Stimulated activated naive CD8-positive, alpha-beta T cell treated with anti-CD3 and anti-CD28 coated beads, Interleukin-15, Interleukin-2, amounts not matched to agents 100 U/mL and 50 U/mL, for 24 hours (primary cell): ENCODE measurements around the gene RFLNA.
"Not testable (repeated sequence)": the region's sequence is repeated elsewhere in the genome, so short reads cannot be mapped to it uniquely, and the experiment has no call there.

Experiments used
- ATAC-seq: fragments of 150-1000 bp; cut with Tn5 transposase; one replicate; pipeline ENCODE4 v1.10.0; 2021
- DNase-seq: peaks from one replicate; pipeline ENCODE4 v3.0.0; 2021

RFLNA gene

DNA sequence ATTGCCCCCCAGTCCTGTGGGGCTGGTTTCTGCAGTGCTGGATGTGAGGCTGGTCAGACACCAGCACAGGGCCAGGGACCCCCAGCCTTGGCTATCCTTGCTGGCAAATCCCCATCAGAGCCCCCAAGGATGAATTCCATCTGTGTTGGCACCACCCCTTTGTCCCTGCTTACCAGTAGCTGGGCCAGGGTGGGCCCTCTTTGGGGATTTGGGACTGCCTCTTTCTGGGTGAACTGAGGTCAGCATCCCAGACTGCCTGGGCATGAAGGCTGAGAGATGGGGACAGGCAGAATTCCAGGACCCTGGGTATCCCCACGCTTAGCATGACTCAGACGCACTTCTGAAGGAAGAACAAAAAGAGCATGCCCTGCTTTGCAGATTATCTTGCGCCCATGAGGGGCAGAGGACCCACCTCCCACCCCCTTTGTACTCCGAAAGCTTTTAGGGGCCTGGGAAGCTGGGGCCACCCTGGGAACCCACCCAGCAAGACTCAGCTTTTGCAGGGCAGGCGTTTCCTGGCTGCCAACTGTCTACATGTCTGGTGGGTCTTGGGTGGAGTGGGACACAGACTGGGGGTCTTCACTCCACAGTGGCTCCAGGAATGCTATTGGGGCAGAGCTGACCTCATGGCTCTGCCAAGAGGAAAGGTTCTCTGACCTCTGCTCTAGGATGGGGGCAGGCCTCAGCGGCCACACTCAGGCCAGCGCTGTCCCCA, 26.8 kb downstream of the RFLNA start:
- no peak for ATAC-seq
- DNase-seq: no peak

DNA sequence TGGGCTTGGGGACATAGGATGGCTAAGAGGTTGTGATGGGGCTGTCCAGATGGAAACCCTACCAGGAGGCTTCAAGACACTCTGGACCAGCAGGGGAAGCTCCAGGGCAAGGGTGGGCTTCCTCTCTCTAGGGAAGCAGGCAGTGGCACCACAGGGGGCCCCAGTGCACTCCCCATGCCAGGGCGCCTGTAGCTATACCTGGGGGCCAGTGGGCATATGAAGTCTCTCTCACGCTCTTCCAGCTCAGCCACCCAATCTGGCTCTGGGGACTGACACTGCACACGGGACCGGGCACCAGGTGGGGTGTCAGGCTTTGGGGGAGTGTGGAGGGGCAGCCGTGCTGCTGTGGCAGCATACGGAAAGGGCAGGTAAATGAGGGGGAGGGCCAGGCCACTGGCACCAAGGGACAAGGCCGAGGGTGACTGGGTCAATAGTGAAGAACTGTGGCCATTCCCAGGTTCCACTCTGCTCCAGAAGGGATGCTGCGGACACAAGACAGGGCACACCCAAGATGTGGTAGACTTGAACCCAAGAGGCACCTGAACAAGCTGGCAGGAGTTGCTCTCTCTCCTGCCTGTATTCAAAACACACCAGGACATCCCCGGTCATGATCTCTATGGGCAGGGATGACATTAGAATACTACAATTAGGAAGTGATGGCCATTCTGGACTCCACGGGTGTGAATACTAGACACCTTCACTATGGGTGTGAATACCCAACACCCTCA, 27.5 kb downstream of the RFLNA start:
- ATAC-seq: no peak
- DNase-seq: no peak

DNA sequence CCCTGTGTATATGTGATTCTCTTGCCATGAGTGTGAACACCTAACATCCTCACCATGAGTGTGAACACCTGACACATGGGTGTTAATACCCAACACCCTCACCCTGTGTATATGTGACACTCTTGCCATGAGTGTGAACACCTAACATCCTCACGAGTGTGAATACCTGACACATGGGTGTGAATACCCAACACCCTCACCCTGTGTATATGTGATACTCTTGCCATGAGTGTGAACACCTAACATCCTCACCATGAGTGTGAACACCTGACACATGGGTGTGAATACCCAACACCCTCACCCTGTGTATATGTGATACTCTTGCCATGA, 28.1 kb downstream of the RFLNA start:
- not testable (repeated sequence) for ATAC-seq, DNase-seq

DNA sequence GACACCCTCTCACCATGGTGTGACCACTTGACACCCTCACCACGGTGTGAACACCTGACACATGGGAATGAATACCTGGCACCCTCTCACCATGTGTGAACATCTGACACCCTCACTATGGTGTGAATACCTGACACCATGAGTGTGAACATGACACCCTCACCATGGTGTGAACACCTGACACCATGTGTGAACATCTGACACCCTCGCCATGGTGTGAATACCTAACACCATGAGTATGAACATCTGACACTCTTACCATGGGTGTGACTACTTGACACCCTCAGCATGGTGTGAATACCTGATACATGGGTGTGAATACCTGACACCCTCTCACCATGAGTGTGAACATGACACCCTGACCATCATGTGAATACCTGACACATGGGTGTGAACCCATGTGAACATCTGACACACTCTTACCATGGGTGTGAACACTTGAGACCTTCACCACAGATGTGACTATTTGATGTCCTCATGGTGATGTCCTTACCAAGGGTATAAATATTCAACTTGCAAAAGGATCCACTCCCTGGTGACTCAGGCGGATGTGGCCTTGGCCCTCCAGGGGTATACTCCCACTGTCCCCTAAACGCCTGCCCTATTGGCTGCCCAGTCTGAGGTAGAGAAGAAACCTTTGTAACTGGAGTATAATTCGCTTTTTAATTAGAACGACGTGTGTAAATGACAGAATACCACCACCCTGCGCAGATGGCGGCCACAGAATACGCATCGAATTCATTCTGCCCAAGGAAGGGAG, 29.1 kb downstream of the RFLNA start:
- ATAC-seq (no peak), DNase-seq (no peak)

DNA sequence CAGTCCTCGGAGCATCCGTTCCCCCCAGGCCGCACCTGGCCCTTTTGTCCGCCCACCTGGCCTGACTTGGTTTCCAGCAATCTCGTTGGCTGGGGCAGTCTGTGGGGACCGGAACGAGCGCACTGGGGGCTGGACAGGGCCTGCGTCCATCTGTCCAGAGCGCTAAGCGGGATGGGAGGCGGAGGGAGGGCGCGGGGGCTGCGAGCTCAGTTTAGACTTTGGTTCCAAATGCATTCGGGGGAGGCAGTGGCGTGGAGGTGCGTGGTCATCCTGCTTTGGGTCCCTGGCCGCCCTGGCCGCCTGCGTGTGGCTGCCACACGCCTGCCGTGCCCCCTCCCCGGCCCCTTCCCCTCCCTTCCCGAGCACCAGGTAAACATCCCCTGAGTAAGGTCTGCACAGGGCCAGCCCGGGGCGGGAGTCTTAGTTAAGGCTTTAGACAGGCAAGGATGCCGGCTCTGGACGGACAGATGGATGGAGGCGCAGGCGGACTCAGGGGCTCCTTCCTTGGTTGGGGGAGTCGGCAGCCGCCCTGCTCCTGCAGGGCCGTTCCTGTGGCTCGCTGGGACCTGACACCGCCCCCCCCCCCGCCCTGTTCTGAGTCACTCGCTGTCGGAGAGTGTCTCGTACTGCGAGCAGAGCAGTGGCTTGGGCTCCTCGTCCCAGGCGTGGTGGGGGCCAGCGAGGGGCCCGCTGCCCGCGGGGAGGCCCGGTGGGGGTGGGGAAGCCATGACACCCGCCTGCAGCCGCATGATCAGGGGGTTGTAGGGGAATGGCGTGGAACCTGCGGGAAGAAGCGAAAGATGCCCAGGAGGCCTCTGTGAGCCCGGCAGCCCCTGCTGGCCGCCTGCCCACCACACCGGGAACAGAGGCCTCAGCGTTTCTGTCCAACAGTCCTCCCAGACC, 30.2 kb downstream of the RFLNA start:
- no peak for DNase-seq
- no peak for ATAC-seq

DNA sequence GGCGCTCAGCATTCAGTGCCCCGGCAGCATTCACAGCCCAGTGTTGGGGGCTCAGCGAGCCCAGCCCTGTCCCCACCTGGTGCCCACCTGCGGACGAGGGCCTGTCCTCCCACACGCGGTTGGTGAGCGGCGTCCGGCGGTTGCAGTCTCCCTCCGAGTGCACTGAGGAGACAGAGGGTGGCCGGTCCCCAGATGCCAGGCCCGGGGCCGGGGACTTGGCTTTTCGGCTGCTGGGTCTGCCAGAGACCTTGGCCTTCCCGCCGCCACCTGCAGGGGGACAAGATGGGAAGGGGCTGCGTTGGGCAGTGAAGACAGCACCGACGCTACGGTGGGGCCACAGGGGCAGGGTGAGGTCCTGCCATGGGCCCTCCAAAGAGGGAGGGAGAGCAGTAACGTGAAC, 31.2 kb downstream of the RFLNA start:
- no peak for ATAC-seq
- no peak for DNase-seq

DNA sequence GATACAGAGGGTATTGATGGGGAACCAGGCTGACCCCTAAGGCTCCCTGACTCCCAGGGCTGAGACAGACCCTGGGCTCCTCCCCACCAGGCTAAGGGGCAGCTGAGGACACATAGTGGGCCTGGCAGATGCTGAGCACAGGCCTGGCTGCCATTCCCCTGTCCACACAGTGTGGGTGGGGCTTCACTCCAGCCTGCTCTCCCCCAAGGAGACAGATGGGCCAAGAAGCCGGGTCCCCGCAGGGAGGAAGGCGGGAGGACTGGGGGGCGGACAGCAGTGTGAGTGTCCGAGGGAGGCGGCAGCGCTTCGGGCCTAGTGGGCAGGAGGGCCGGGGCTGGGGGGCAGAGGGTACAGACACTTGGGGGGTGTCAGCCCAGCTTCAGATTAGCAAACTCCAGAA, 32.0 kb downstream of the RFLNA start:
- no peak for DNase-seq
- no peak for ATAC-seq

DNA sequence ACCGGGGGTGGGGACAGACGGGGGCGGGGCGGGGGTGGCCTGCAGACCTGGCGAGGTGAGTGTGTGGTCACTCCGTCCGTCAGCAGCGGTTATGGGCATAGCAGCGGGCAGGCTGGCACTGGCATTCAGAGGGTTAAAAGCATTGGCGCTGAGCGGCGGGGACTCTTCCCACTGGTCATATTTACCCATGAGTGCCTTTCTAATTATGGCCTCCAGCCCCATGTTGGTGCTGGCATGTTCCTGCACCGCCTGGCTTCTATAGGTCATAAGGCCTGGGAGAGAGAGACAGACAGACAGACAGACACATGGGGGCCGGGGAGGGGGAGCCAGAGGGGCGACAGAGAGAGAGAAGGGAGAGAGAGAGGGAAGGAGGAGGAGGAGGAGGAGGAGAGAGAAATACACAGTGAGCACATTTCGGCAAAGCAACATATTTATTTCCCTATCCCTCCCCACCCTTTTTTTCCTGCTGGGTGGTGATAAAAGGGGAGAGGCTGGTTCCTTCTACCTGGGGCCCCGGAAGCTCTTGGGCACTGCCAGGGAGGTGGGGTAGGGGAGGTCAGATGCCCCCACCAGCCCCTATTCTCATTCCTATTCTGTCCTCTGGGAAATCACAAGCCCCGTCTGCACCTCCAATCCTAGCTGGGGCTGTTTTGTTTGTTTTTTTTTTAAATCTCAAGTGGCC, 32.6 kb downstream of the RFLNA start:
- ATAC-seq: no peak
- no peak for DNase-seq

DNA sequence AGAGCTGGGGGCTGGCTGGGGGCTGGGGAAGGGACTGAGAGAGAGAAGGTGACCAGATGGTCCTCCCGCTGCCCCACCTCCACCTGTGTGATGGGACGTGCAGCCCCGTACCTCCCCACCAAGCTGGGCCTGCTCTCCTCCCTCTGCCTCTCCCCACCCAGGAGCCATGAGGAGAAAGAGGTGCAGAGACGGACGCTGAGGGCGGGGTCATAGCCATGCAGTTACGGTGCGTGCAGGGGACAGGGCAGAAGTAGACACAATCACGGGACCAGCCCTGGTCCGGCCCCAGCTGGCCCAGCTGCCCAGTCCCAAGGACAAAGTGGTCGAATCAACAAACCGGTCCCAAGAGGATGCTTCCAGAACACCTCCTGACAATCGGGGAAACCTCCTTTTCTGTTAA, 33.2 kb downstream of the RFLNA start:
- DNase-seq: no peak

DNA sequence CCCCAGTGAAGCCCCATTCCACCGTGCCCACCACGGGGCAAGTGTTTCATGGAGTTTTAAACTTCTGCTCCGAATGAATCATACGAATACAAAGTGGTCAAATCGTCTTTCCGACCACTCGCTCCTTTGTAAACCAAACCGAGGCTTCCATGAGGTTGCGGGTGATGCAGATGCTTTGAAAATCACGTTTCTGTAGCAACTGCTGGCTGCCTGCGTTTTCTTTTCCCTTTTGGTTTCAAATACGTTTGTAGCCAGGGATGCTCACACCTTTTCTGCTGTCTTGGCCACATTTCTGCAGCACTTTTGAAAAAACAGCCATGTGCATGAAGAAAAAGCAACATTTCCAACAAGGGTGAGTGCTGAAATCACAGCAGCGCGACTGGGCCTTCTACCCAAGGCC, 33.7 kb downstream of the RFLNA start:
- ATAC-seq (no peak), DNase-seq (no peak)

More for the DNA sequence above, 33.2 kb downstream of the RFLNA start:
- ATAC-seq: no peak

DNA sequence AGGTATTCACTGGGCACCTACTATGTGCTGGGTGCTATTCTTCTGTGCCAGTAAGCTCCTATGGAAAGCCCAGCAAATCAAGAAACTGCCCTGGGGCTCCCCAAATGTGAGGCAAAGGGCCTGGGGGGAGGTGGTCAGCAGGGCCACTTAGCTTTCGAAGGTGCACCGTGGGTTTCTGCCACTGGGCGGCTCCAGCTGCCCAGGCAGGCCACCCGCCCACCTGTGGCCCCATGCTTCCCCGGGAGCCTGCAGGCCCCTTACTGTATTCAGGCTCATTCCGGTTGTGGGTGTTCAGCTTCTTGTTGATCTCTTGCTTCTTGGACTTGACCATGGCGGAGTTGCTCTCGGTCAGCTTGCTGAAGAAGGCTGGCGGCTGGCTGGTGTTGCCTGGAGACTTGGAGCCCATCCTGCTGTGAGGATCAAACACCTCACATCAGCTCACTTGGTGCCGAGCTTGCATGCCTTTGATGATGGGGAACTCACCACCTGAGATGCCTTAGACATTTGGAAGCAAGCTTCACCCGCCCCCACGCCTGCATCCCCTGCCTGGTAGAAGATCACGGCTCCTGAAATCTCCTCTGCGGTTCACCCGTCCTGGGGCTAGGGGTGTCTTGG, 37.3 kb downstream of the RFLNA start:
- ATAC-seq (no peak), DNase-seq (no peak)

DNA sequence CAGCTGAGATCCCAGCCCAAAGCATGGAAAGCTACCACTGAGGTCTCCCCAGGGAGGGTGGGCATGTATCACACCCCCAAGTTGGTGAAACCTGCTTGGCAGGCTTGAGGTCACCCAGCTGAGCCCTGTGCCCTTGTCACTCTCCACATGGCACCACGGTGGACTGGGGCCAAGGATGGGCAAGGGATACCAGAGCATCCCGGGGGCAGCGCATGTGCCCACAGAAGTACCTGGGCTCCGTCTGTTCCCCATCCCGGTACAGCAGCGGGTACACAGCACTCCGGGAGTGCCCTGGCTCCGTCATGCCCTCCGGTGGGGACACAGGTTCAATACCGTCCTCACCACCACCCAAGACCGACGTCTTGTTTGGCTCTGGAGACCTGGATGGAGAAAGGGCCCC, 38.0 kb downstream of the RFLNA start:
- ATAC-seq: no peak
- DNase-seq: no peak

DNA sequence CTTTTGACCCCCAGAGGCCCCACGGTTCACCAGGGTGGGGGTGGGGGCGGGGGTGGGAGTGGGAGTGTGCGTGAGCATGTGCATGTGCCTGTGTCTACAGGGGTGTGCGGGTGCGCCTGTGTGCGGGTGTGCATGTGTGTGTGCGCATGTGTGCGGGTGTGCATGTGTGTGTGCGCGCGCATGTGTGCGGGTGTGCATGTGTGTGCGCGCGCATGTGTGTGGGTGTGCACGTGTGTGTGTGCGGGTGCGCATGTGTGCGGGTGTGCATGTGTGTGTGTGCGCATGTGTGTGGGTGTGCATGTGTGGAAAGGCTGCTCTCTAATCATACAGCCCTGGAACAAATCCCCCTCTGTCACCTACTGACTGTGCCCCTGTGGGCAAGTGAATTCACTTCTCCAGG, 38.8 kb downstream of the RFLNA start:
- ATAC-seq (no peak), DNase-seq (no peak)

DNA sequence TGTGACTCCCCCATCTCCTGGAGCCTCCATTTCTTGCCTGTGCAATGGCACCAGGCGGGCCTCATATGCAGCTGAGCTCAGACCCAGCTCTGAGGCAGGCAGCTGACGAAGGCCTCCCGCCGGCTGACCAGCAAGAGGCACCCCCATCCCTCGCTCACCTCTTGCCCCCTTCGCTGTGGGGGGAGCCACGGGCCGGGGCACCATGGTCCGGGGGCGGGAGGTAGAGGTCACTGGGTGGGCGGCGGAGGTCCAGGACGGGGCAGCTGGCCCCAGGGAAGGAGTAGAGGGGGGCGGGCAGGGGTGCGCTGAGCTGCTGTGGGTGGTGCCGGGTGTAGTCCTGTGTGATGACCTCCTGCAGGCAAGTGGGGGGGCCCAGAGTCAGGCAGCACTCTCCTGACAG, 39.4 kb downstream of the RFLNA start:
- no peak for ATAC-seq
- DNase-seq: no peak

DNA sequence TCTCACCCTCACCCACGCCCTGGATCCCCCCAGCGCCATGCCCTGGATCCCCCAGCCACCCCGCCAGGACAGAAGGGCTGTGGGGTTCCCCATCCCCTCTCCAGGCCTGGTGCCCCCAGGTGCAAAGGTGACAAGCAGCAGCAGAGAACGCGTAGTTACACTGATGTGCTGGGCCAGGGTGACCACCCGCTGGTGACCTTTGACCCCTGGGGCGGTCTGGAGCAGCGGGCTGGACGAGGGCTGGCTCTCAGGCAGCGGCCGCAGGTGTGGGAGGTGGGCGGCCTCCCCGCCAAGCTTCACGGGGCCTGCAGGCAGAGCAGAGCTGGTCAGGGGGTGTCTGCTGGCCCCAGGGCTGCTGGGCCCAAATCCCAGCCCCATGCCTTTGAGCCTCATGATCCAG, 40.1 kb downstream of the RFLNA start:
- DNase-seq: no peak

DNA sequence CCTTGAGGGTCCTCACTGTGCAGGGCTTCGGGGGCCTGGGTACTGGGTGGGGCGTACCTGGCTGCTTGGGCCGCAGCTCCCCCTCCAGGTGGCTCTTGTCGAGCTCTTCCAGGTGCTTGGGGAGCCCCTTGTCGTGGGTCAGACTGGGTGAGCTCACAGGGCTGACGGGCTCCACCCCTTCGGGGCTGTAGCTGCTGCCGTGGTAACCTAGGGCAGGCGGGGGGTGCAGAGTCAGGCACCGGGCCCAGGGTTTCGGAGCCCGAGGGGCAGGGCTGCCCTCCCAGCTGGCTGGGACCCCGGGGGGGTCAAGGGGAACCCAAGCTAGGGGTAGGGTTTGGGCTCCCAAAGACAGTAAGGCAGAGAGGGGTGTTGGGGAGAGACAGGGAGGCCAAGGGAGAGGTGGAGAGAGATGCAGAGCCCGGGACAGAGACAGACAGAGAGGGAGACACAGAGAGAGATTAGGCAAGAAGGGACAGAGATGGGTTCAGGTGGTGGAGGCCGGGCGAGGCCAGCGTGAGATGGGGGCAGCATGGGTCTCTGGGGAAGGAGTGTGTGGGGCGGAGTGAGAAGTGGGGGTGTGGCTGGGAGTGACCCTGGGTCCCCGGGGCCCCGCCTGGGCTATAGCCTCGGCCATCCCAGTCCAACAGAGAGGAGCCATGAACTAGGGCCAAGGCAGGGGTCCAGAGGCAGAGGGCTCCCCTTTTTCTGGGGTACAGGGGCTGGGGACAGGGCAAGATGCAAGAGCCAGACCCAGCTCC, 40.7 kb downstream of the RFLNA start:
- DNase-seq (no peak), ATAC-seq (no peak)

More for the DNA sequence above, 40.1 kb downstream of the RFLNA start:
- no peak for ATAC-seq

DNA sequence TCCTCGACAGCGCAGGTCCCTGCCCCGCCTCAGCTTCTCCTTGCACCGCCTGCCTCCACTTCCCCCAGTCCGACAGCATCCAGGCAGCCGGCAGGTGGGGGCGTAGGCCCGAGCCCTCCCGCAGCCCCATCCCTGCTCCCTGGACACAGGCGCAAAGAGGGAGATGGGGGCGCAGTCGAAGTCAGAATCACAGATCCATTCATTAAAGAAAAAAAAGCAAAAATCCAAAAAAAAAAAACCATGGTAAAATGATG, 41.2 kb downstream of the RFLNA start:
- no peak for DNase-seq
- ATAC-seq: no peak

DNA sequence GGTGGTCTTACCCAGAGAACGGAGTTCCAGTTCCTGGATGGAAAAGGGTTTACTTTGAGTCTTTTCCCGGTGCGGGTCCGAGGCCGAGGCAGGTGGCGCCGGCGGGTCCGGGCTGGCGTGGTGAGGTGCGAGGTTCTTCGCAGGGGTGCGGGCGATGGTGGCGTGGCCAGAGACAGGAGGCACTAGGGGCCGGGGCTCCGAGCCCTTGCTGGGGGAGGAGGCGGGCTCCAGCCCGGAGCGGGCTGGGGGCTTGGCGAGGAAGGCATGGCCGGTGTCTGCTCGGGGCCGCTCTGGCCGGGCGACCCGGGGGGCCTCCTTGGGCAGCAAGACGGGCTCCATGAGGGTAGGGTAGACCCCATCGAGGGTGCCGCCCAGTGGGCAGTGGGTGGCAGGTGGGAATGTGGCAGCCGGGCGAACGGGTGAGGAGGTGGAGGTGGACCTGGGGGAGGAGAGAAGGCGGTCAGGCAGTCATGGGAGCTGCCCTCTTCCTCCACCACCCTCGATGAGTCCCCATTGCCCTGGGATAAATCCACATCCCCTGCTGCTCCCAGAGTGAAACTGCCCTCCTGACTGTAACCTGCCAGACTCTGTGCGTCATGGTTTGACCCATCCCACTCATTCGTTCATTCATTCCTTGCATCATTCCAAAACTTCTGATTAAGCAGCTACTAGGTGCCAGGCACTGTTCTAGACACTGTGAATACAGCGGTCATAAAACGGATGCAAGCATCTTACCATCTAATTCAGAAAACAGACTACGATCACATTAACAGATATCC, 42.0 kb downstream of the RFLNA start:
- ATAC-seq: no peak
- no peak for DNase-seq

DNA sequence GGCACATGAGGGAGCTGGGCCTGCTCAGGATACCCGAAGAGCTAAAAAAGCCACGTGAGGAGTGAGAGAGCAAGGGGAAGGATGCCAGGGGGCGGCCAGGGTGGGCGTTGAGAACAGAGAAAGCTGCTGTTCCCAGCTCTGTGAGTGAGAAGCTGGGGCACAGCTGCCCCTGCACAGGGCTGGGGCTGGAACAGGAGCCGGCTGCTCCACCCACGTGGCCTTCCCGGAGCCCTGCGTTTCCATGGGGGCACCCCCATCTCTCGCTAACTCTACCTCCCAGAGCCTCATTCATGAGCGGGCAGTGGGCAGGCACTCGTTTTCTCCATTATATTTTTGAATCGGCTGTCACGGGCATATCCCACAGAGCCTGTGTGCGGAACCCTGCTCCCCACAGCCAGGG, 42.7 kb downstream of the RFLNA start:
- no peak for ATAC-seq
- DNase-seq: no peak

DNA sequence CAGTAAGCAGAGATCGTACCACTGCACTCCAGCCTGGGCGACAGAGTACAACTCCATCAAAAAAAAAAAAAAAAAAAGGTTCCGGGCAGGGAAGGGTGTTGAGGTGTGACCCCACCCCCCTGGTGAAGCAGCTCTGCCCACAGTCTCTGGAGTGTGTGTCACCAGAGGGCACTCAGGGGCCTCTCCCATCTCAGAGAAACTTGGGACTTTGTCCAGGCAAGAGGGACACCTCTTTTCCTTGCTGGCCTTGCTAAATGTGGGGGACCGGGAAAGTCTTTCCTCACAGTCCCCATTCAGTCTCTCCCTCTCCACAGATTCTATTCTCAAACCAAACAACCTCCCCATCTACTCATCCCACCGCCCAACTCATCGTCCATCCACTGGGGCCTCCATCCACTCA, 43.6 kb downstream of the RFLNA start:
- no peak for DNase-seq
- no peak for ATAC-seq
